Stomach (tissue), 4 donors: Measurements from ENCODE around the gene PRDM16.

Experiments used
- CTCF ChIP-seq, 7 experiments: fragments of 450-650 bp in 4 of 7; fragments of 200-600 bp in 3 of 7; sonication (generic) in 3 of 7; IDR thresholded peaks; one replicate each; pipeline ENCODE4 v1.5.1; 2016 to 2019; ENCODE audit warnings: antibody characterized with exemption in 7 of 7, control low read depth in 2 of 7, mild to moderate bottlenecking in 1 of 7
- EP300 ChIP-seq: sonication (generic); formaldehyde crosslinking; IDR thresholded peaks from one replicate; pipeline ENCODE4 v1.6.1; 2017; ENCODE audit warnings: antibody characterized with exemption
- POLR2A ChIP-seq, 4 donors: fragments of 450-650 bp; IDR thresholded peaks; one replicate each; pipeline ENCODE4 v1.6.1; 2016; ENCODE audit warnings: antibody characterized with exemption in 4 of 4, control low read depth in 2 of 4, mild to moderate bottlenecking in 1 of 4, moderate library complexity in 1 of 4
- POLR2AphosphoS5 ChIP-seq, 3 donors: sonication (generic); formaldehyde crosslinking; IDR thresholded peaks; one replicate each; pipeline ENCODE4 v1.6.1; 2016; ENCODE audit warnings: antibody characterized with exemption in 3 of 3

DNA sequence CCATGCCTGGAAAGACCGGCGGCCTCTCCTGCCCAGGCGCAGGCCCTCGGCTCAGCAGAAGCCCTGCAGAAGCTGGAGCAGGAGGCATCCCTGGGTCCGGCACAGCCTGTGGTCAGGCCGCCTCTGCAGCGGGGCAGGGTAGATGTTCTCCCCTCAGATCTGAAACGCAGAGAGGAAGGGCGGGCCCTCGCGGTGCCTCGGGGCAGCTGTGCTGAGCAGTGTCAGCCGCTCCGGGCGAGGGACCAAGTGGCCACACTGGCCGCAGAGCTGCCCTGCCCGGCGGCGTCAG lies 210.1 kb downstream of the PRDM16 start:
- TF ChIP-seq POLR2A (IDR thresholded peaks at IDR 0.05) (no peak), CTCF (IDR thresholded peaks at IDR 0.05) (no peak), EP300 (no peak), POLR2AphosphoS5 (IDR thresholded peaks at IDR 0.05) (no peak)
